IMR-90 (cell line): ENCODE data around the gene SURF6. TPM values are rescaled to one million over a fixed set of nuclear protein-coding genes. Genes with fewer than 3 reads are reported as not detected.

Source experiments
- ATAC-seq: fragments of 200-7000 bp; cut with Tn5 transposase; 2 replicates; pipeline ENCODE4 v1.9.1; 2020; ENCODE audit warnings: low read depth, mild to moderate bottlenecking, moderate library complexity
- BruUV-seq: library from RNA; stranded (reverse); fragments of 400-500 nt; replicated peaks from 2 replicates; lab custom pipeline; 2021; lab: Mats Ljungman, UMichigan
- CTCF ChIA-PET: fragments of 300-600 bp; formaldehyde crosslinking; extraction: SDS; loops from one replicate; lab custom pipeline; 2021; ENCODE audit warnings: antibody characterized with exemption; lab: Yijun Ruan, JAX
- POLR2A ChIA-PET: fragments of 300-600 bp; sonication (Branson Sonifier 250); formaldehyde crosslinking; loops from one replicate; lab custom pipeline; 2022; ENCODE audit warnings: antibody characterized with exemption; ENCODE audit not compliant: unreplicated experiment; lab: Charles Lee
- DNase-seq: peaks from one replicate; pipeline ENCODE4 v3.0.0; 2013
- H2AFZ ChIP-seq: replicated peaks from 2 replicates; pipeline ENCODE3; 2013; ENCODE audit warnings: low read length, mild to moderate bottlenecking; ENCODE audit not compliant: poor library complexity
- H2AK5ac ChIP-seq: 2 replicates; pipeline ENCODE4 v1.6.1; 2013; ENCODE audit warnings: low read depth, low read length, inconsistent platforms
- H2AK9ac ChIP-seq: replicated peaks from 2 replicates; pipeline ENCODE3; 2013; ENCODE audit warnings: mild to moderate bottlenecking, low read depth, low read length, moderate library complexity; ENCODE audit not compliant: poor library complexity
- H2BK120ac ChIP-seq: 2 replicates; pipeline ENCODE4 v1.6.1; 2013; ENCODE audit warnings: low read depth, low read length, inconsistent platforms
- H2BK15ac ChIP-seq: 3 replicates; pipeline ENCODE4 v1.6.1; 2013; ENCODE audit warnings: low read depth, low read length, inconsistent platforms
- H2BK20ac ChIP-seq: 2 replicates; pipeline ENCODE4 v1.6.1; 2013; ENCODE audit warnings: low read depth, mild to moderate bottlenecking, inconsistent platforms, low read length, moderate library complexity
- H2BK5ac ChIP-seq: 2 replicates; pipeline ENCODE4 v1.6.1; 2013; ENCODE audit warnings: mild to moderate bottlenecking, low read depth, low read length, inconsistent platforms; ENCODE audit not compliant: poor library complexity, severe bottlenecking
- H3K14ac ChIP-seq: replicated peaks from 2 replicates; pipeline ENCODE4 v1.6.1; 2013; ENCODE audit warnings: low read depth, low read length, inconsistent platforms
- H3K18ac ChIP-seq: 2 replicates; pipeline ENCODE4 v1.6.1; 2013; ENCODE audit warnings: low read depth, low read length, control low read depth
- H3K23ac ChIP-seq: 2 replicates; pipeline ENCODE4 v1.6.1; 2013; ENCODE audit warnings: low read depth, low read length, inconsistent platforms
- H3K27ac ChIP-seq: 2 replicates; pipeline ENCODE4 v1.5.1; 2013; ENCODE audit warnings: mild to moderate bottlenecking, control low read depth, low read length; ENCODE audit not compliant: insufficient read depth
- H3K27me3 ChIP-seq: 2 replicates; pipeline ENCODE4 v1.6.1; 2013; ENCODE audit warnings: low read length; ENCODE audit not compliant: control insufficient read depth, insufficient read depth
- H3K36me3 ChIP-seq: 2 replicates; pipeline ENCODE4 v1.6.1; 2013; ENCODE audit warnings: low read length, mixed read lengths; ENCODE audit not compliant: control insufficient read depth, insufficient read depth
- H3K4ac ChIP-seq: 2 replicates; pipeline ENCODE4 v1.6.1; 2013; ENCODE audit warnings: low read depth, low read length, inconsistent platforms
- H3K4me1 ChIP-seq: 2 replicates; pipeline ENCODE4 v1.6.1; 2013; ENCODE audit warnings: low read length, mixed read lengths; ENCODE audit not compliant: control insufficient read depth, insufficient read depth
- H3K4me2 ChIP-seq: 2 replicates; pipeline ENCODE4 v1.6.1; 2013; ENCODE audit warnings: low read depth, mild to moderate bottlenecking, control low read depth, low read length, moderate library complexity
- H3K4me3 ChIP-seq: 2 replicates; pipeline ENCODE4 v1.5.1; 2013; ENCODE audit warnings: low read depth, mild to moderate bottlenecking, control low read depth, low read length, moderate library complexity; ENCODE audit not compliant: insufficient read depth
- H3K56ac ChIP-seq: 2 replicates; pipeline ENCODE4 v1.6.1; 2013; ENCODE audit warnings: low read length, inconsistent platforms; ENCODE audit not compliant: insufficient read depth; ENCODE audit errors: extremely low read depth
- H3K79me1 ChIP-seq, 2 experiments: 2 replicates each; pipeline ENCODE4 v1.6.1; 2013; ENCODE audit warnings: low read length in 2 of 2, inconsistent platforms in 1 of 2, low read depth in 1 of 2
- H3K9ac ChIP-seq: 2 replicates; pipeline ENCODE4 v1.6.1; 2013; ENCODE audit warnings: low read depth, low read length, control low read depth
- H3K9me1 ChIP-seq: 2 replicates; pipeline ENCODE4 v1.6.1; 2013; ENCODE audit warnings: low read length, inconsistent platforms; ENCODE audit not compliant: insufficient read depth
- H3K9me3 ChIP-seq: 2 replicates; pipeline ENCODE4 v1.6.1; 2013; ENCODE audit warnings: low read length; ENCODE audit not compliant: control insufficient read depth, insufficient read depth
- H4K20me1 ChIP-seq: 2 replicates; pipeline ENCODE4 v1.6.1; 2013; ENCODE audit warnings: low read length, inconsistent platforms; ENCODE audit not compliant: insufficient read depth
- H4K5ac ChIP-seq: 2 replicates; pipeline ENCODE4 v1.6.1; 2013; ENCODE audit warnings: mild to moderate bottlenecking, low read depth, low read length, control low read depth
- H4K8ac ChIP-seq, 2 experiments: 2 replicates each; pipeline ENCODE4 v1.6.1; 2013; ENCODE audit warnings: low read depth in 2 of 2, low read length in 2 of 2, control low read depth in 1 of 2, inconsistent platforms in 1 of 2
- H4K91ac ChIP-seq: 2 replicates; pipeline ENCODE4 v1.6.1; 2013; ENCODE audit warnings: low read depth, low read length, inconsistent platforms; ENCODE audit not compliant: insufficient read depth
- BHLHE40 ChIP-seq: fragments of 150-350 bp; IDR thresholded peaks from 2 replicates; pipeline ENCODE4 v1.6.1; 2016; ENCODE audit warnings: mild to moderate bottlenecking, low read depth, low read length
- CEBPB ChIP-seq: IDR thresholded peaks from 2 replicates; pipeline ENCODE4 v1.6.1; 2012; ENCODE audit warnings: low read depth, low read length, improper control_type of control experiment
- CHD1 ChIP-seq: IDR thresholded peaks from 2 replicates; pipeline ENCODE4 v1.6.1; 2012; ENCODE audit warnings: low read depth, low read length, improper control_type of control experiment
- ELK1 ChIP-seq: fragments of 150-350 bp; IDR thresholded peaks from 2 replicates; pipeline ENCODE4 v1.6.1; 2016; ENCODE audit warnings: low read depth, mild to moderate bottlenecking, low read length, moderate library complexity, borderline replicate concordance
- FOS ChIP-seq: fragments of 150-350 bp; IDR thresholded peaks from 2 replicates; pipeline ENCODE4 v1.6.1; 2016; ENCODE audit warnings: low read depth, low read length
- MAFK ChIP-seq: IDR thresholded peaks from 2 replicates; pipeline ENCODE4 v1.6.1; 2012; ENCODE audit warnings: low read depth, low read length, improper control_type of control experiment
- MAZ ChIP-seq: IDR thresholded peaks from 2 replicates; pipeline ENCODE4 v1.6.1; 2012; ENCODE audit warnings: low read depth, mild to moderate bottlenecking, low read length, improper control_type of control experiment, moderate library complexity, borderline replicate concordance
- MXI1 ChIP-seq: IDR thresholded peaks from 2 replicates; pipeline ENCODE4 v1.6.1; 2012; ENCODE audit warnings: low read depth, mild to moderate bottlenecking, low read length, moderate library complexity, borderline replicate concordance
- NFE2L2 ChIP-seq: fragments of 150-350 bp; IDR thresholded peaks from 2 replicates; pipeline ENCODE4 v1.6.1; 2016; ENCODE audit warnings: low read depth, mild to moderate bottlenecking, low read length
- POLR2A ChIP-seq: IDR thresholded peaks from 2 replicates; pipeline ENCODE4 v1.6.1; 2012; ENCODE audit warnings: mild to moderate bottlenecking, low read depth, low read length
- RAD21 ChIP-seq: IDR thresholded peaks from 2 replicates; pipeline ENCODE4 v1.6.1; 2012; ENCODE audit warnings: low read length, improper control_type of control experiment
- RCOR1 ChIP-seq: IDR thresholded peaks from 2 replicates; pipeline ENCODE4 v1.6.1; 2012; ENCODE audit warnings: mild to moderate bottlenecking, low read length, improper control_type of control experiment; ENCODE audit not compliant: insufficient replicate concordance
- RFX5 ChIP-seq: IDR thresholded peaks from 2 replicates; pipeline ENCODE4 v1.8.0; 2012; ENCODE audit warnings: low read depth, mild to moderate bottlenecking, low read length, moderate library complexity
- SMC3 ChIP-seq: fragments of 150-350 bp; IDR thresholded peaks from 2 replicates; pipeline ENCODE4 v1.6.1; 2016; ENCODE audit warnings: low read depth, mild to moderate bottlenecking, antibody characterized with exemption, low read length, moderate library complexity
- USF2 ChIP-seq: fragments of 150-350 bp; IDR thresholded peaks from 2 replicates; pipeline ENCODE4 v1.6.1; 2017; ENCODE audit warnings: mild to moderate bottlenecking, antibody characterized with exemption, low read length, low read depth
- WGBS, 2 experiments: methylation state at CpG; one replicate each; pipeline versions ENCODE4 v1.1.5 to v1.1.7; 2013; ENCODE audit warnings: missing lambda C conversion rate in 2 of 2; ENCODE audit not compliant: insufficient read length in 1 of 2; ENCODE audit errors: extremely low coverage in 2 of 2; 5-methylcytosine and 5-hydroxymethylcytosine counted together
- dilution Hi-C: fragments of 300-500 bp; cut with HindIII; formaldehyde crosslinking; loops from one replicate; pipeline ENCODE4 v1.14.3; 2018; ENCODE audit warnings: low sequenced_read_pairs; ENCODE audit not compliant: unreplicated experiment
- in situ Hi-C: fragments of 300-500 bp; cut with MboI; formaldehyde crosslinking; loops from 3 replicates; pipeline ENCODE4 v1.14.3; 2019; ENCODE audit warnings: low sequenced_read_pairs, inconsistent platforms, mixed read lengths
- intact Hi-C: fragments of 100-400 bp; cut with micrococcal nuclease; formaldehyde crosslinking; loops from 2 replicates; pipeline ENCODE4 v1.10.0; 2022
- polyA plus RNA-seq, 3 experiments: library from polyadenylated mRNA; depleted of rRNA; stranded (reverse); fragments of >200 nt; gene quantifications; 2 replicates each; pipeline ENCODE4 v1.2.3, GENCODE V29; 2012; ENCODE audit warnings: low replicate concordance in 1 of 3
- total RNA-seq: library from RNA; depleted of rRNA; stranded (reverse); fragments of >200 nt; gene quantifications from 2 replicates; pipeline ENCODE4 v1.2.3, GENCODE V29; 2012
- TF ChIP-seq, protein P1 (sequence below): conservative IDR thresholded peaks from 2 replicates; pipeline ENCODE4 v1.5.1; 2012; ENCODE audit warnings: mild to moderate bottlenecking, low read depth, low read length, improper control_type of control experiment

The SURF6 gene
- total and polyA plus RNA-seq, 2 of the 4 experiments (the other 2 are of a cell fraction) = 6.1 to 12.8 TPM

DNA sequence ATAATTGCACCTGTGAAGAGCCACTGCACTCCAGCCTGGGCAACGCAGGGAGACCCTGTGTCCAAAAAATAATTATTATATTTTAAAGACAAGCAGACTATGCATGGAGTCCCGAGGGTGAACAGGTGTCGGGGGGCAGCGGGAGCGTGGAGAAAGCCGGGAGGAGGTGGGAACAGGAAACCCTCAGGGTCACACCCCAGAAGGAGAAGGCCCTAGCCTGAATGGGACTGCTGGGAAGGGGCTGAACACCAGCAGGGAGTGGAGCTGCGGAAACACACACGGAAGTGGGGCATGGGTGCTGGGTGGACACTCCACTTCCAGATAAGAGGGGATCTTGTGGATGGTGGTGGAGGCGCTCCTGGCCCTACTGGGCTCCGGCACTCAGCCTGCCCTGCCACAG is 12.8 kb downstream of the SURF6 start:
- Histone ChIP-seq H3K4me2 (no peak overlapping the region), H4K20me1 (no peaks in the 10 kb centered on the region), H3K56ac (no peak overlapping the region), H2BK120ac (no peak overlapping the region), H3K79me1 (no peaks in the 10 kb centered on the region), H3K4me1 (no peaks in the 10 kb centered on the region), H4K91ac (no peak overlapping the region), H3K18ac (no peak overlapping the region), H4K8ac (no peak overlapping the region), H3K23ac (no peak overlapping the region), H4K5ac (no peak overlapping the region), H2BK20ac (no peak overlapping the region), H3K4ac (no peak overlapping the region), H3K9me1 (no peaks in the 10 kb centered on the region), H3K27ac (no peak overlapping the region), H3K14ac (no peak overlapping the region), H3K9ac (no peak overlapping the region), H2AFZ (no peak overlapping the region), H3K4me3 (no peak overlapping the region), H2BK5ac (no peak overlapping the region), H3K9me3 (no peaks in the 10 kb centered on the region), H2BK15ac (no peak overlapping the region), H3K36me3 (no peaks in the 10 kb centered on the region), H3K27me3 (peaks cover 21% of the 10 kb centered on the region), H2AK5ac (no peak overlapping the region), H2AK9ac (no peak overlapping the region)
- WGBS, 2 experiments = 93% methylated on average over 5 of the region's 10 CpGs; no CpG with 5 or more reads in 1 of the 2 experiments
- DNase-seq = no peak
- no peak for ATAC-seq
- in situ Hi-C loops (no loop called here), dilution Hi-C loops (no loop called here), intact Hi-C loops (no loop called here)
- TF ChIP-seq MAZ = no peak
- TF ChIP-seq MXI1 = no peak
- TF ChIP-seq RFX5 = no peak
- TF ChIP-seq MAFK = no peak
- TF ChIP-seq CHD1 = no peak
- TF ChIP-seq USF2 = no peak
- no peak for TF ChIP-seq POLR2A
- no peak for TF ChIP-seq RAD21
- TF ChIP-seq BHLHE40 = no peak
- no peak for TF ChIP-seq CEBPB
- no peak for TF ChIP-seq FOS
- no peak for TF ChIP-seq ELK1
- TF ChIP-seq, protein P1, sequence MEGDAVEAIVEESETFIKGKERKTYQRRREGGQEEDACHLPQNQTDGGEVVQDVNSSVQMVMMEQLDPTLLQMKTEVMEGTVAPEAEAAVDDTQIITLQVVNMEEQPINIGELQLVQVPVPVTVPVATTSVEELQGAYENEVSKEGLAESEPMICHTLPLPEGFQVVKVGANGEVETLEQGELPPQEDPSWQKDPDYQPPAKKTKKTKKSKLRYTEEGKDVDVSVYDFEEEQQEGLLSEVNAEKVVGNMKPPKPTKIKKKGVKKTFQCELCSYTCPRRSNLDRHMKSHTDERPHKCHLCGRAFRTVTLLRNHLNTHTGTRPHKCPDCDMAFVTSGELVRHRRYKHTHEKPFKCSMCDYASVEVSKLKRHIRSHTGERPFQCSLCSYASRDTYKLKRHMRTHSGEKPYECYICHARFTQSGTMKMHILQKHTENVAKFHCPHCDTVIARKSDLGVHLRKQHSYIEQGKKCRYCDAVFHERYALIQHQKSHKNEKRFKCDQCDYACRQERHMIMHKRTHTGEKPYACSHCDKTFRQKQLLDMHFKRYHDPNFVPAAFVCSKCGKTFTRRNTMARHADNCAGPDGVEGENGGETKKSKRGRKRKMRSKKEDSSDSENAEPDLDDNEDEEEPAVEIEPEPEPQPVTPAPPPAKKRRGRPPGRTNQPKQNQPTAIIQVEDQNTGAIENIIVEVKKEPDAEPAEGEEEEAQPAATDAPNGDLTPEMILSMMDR = no peak
- TF ChIP-seq NFE2L2 = no peak
- no peak for TF ChIP-seq RCOR1
- no peak for TF ChIP-seq SMC3
- ChIA-PET CTCF (no interaction called here), POLR2A (no interaction called here)
- BruUV-seq = no TSS peak
